T-cell (primary cell): ENCODE results near the gene KDM4B. TPM values are rescaled to one million over a fixed set of nuclear protein-coding genes. Genes with fewer than 3 reads are reported as not detected.

Experiments used
- ATAC-seq, 4 experiments: fragments of 200-7000 bp in 3 of 4; fragments of 150-1000 bp in 1 of 4; cut with Tn5 transposase; replicated peaks in 1 of 4; 1 replicate in 3 of 4; 2 replicates in 1 of 4; pipeline ENCODE4 v1.10.0; 2021; ENCODE audit warnings: moderate library complexity in 3 of 4, mild to moderate bottlenecking in 2 of 4, moderate number of reproducible peaks in 1 of 4
- CTCF ChIA-PET, 2 donors: fragments of 300-600 bp; sonication (Branson Sonifier 250); formaldehyde crosslinking; loops; one replicate each; lab custom pipeline; 2022; ENCODE audit warnings: antibody characterized with exemption in 2 of 2; lab: Charles Lee
- POLR2A ChIA-PET, 2 donors: fragments of 300-600 bp; sonication (Branson Sonifier 250); formaldehyde crosslinking; loops; one replicate each; lab custom pipeline; 2022; ENCODE audit warnings: antibody characterized with exemption in 2 of 2; lab: Charles Lee
- DNase-seq, 35 experiments: peaks; one replicate each; pipeline versions ENCODE4 v3.0.0 to v3.0.0-alpha.2; 2013 to 2023
- H3K27ac ChIP-seq: one replicate; pipeline ENCODE4 v1.5.1; 2013; ENCODE audit warnings: low read length
- H3K27me3 ChIP-seq, 2 experiments: replicated peaks in 1 of 2; 1 replicate in 1 of 2; 2 replicates in 1 of 2; pipeline versions ENCODE4 v1.6.1 to v1.7.0; 2013; ENCODE audit warnings: low read length in 1 of 2, mixed read lengths in 1 of 2; ENCODE audit not compliant: control insufficient read depth in 2 of 2, insufficient read depth in 2 of 2; ENCODE audit errors: extremely low read depth in 1 of 2
- H3K36me3 ChIP-seq, 2 donors: 1 replicate in 1 of 2; 2 replicates in 1 of 2; pipeline versions ENCODE4 v1.6.1 to v1.7.0; 2013; ENCODE audit warnings: low read length in 1 of 2; ENCODE audit not compliant: control insufficient read depth in 2 of 2, insufficient read depth in 1 of 2; ENCODE audit errors: extremely low read depth in 1 of 2
- H3K4me1 ChIP-seq, 2 experiments: 1 replicate in 1 of 2; 2 replicates in 1 of 2; pipeline versions ENCODE4 v1.6.1 to v1.7.0; 2013; ENCODE audit warnings: low read length in 2 of 2, mixed read lengths in 1 of 2; ENCODE audit not compliant: insufficient read depth in 2 of 2, control insufficient read depth in 1 of 2; ENCODE audit errors: extremely low read depth in 1 of 2
- H3K4me3 ChIP-seq, 2 donors: 1 replicate in 1 of 2; 2 replicates in 1 of 2; pipeline versions ENCODE4 v1.5.1 to v1.7.0; 2013; ENCODE audit warnings: mild to moderate bottlenecking in 2 of 2, low read length in 1 of 2, moderate library complexity in 1 of 2; ENCODE audit not compliant: control insufficient read depth in 1 of 2; ENCODE audit errors: extremely low read depth in 1 of 2
- H3K9me3 ChIP-seq: 2 replicates; pipeline ENCODE4 v1.7.0; 2013
- H3K27ac Mint-ChIP-seq, 2 donors: one replicate each; pipeline ENCODE4 v1.8.0; 2020 to 2021; ENCODE audit warnings: mild to moderate bottlenecking in 2 of 2, mixed read lengths in 2 of 2
- H3K27me3 Mint-ChIP-seq, 2 donors: one replicate each; pipeline ENCODE4 v1.8.0; 2021 to 2022; ENCODE audit warnings: mixed read lengths in 2 of 2
- H3K36me3 Mint-ChIP-seq: one replicate; pipeline ENCODE4 v1.8.0; 2021; ENCODE audit warnings: mixed read lengths
- H3K4me1 Mint-ChIP-seq, 3 donors: one replicate each; pipeline ENCODE4 v1.8.0; 2020 to 2022; ENCODE audit warnings: mixed read lengths in 3 of 3, mild to moderate bottlenecking in 1 of 3
- H3K4me3 Mint-ChIP-seq, 3 donors: one replicate each; pipeline ENCODE4 v1.8.0; 2020 to 2022; ENCODE audit warnings: mild to moderate bottlenecking in 3 of 3, mixed read lengths in 3 of 3, moderate library complexity in 3 of 3
- H3K9me3 Mint-ChIP-seq, 3 donors: one replicate each; pipeline ENCODE4 v1.8.0; 2020 to 2022; ENCODE audit warnings: mixed read lengths in 3 of 3
- WGBS: methylation state at CpG from one replicate; pipeline ENCODE4 v1.1.5; 2013; ENCODE audit warnings: missing lambda C conversion rate; ENCODE audit not compliant: insufficient coverage; 5-methylcytosine and 5-hydroxymethylcytosine counted together
- total RNA-seq, 35 experiments: library from RNA in 6 of 35; stranded (reverse) in 6 of 35; fragments of 120-200 nt in 1 of 35; gene quantifications; one replicate each; pipeline versions ENCODE4 v1.2.1 to v1.2.4 and lab custom pipeline; 2013 to 2026

Gene KDM4B
- total RNA-seq, 5 donors from 2014 or later (not counting 1 experiment from before 2014, with no cell fraction given): 44.6 to 59.2 (median 47.8) TPM

DNA sequence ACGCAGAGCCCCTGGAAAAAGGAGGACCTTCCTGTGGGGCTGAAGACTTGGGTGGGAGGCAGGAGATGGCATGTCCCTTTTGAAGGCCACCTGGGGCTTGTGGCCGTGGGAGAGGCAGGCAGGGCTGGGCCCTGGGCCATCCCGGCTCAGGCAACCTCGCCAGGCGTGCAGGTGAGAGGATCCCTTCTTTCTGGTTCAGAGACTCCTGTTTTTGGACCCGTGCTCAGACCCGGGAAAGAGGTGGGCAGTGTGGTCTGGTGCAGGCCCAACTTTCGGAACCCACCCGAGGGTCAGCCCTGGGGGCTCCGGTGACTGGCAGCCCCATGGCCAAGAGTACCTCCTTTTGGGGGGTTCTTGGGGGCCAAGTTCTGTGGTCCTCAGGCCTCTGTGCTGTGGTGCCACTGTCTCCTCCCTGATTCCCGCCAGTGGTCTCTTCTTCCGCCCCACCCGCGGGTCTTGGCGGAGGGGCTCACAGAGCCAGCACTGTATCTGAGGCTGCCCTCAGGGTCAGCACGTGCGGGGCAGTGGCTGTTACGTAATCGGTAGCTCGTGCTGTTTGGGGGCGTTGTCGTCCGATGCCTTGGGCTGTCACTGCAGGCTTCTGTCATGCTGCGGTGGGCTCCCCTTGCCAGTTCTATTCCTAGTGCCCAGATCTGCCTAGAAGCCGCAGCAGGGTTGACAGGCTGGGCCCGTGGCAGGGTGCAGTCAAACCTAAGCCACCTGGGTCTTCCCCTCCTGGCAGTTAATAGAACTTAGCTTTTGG lies 42.7 kb downstream of the KDM4B start:
- Histone ChIP-seq H3K4me3 (no peak overlapping the region), H3K36me3 (peaks cover 12 to 16% of the 10 kb centered on the region in 2 donors), H3K27ac (no peak overlapping the region), H3K9me3 (no peaks in the 10 kb centered on the region), H3K4me1 (peaks cover 0 to 3% of the 10 kb centered on the region in 2 experiments), H3K27me3 (no peaks in the 10 kb centered on the region)
- 96% methylated on average over 24 of the region's 26 CpGs for WGBS
- Mint-ChIP-seq H3K4me1 (peaks cover 2 to 10% (median 7%) of the 10 kb centered on the region in 3 donors), H3K27ac (no peak overlapping the region), H3K9me3 (peaks cover 0 to 14% (median 4%) of the 10 kb centered on the region in 3 donors), H3K27me3 (no peaks in the 10 kb centered on the region), H3K36me3 (peaks cover 19% of the 10 kb centered on the region), H3K4me3 (no peak overlapping the region)
- CTCF ChIA-PET: no interaction called here
- POLR2A ChIA-PET: no interaction called here
- ATAC-seq: no peak
- DNase-seq: no peak

DNA sequence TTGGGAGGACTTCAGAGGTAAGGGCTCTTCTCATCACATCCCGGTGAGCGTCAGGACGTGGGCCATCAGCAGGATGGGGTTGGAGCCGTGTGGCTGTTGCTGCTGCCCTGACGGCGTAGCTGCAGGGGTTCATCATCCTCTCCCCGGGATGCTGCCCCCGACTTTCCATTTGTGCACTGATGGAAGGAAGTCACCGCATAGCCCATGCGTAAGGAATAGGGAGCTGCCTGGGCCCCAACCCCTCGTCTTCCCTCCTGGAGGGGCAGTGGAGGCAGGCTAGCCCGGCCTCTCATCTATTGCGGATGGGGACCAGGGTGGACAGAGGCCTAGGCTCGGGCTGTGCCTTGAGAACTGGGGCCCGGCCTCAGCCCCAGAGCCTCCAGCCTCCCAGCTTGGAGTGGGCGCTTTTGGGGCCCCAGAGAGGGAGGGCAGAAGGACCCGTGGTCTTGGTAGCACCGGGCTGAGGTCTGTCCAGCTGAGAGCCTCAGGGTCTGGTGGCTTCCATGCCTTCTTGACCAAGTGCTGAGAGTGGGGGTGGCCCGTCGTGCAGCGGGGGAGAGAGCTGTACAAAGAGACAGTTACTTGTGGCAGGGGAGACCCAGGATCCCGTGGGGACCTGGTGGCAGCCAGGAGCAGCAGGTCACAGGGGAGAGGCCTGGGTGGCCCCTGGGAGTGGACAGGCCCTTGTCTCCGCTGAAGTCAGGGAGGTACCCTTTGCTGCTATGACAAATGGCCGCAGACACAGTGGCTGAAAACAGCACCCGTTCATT lies 44.0 kb downstream of the KDM4B start:
- Histone ChIP-seq H3K4me3 (no peak overlapping the region), H3K27ac (no peak overlapping the region), H3K9me3 (no peaks in the 10 kb centered on the region), H3K36me3 (peaks cover 16 to 19% of the 10 kb centered on the region in 2 donors), H3K4me1 (peaks cover 0 to 5% of the 10 kb centered on the region in 2 experiments), H3K27me3 (no peaks in the 10 kb centered on the region)
- Mint-ChIP-seq H3K4me3 (no peak overlapping the region), H3K36me3 (peaks cover 12% of the 10 kb centered on the region), H3K4me1 (peaks cover 0 to 5% (median 1%) of the 10 kb centered on the region in 3 donors), H3K27me3 (no peaks in the 10 kb centered on the region), H3K27ac (no peak overlapping the region), H3K9me3 (peaks cover 0 to 5% (median 2%) of the 10 kb centered on the region in 3 donors)
- WGBS: 89% methylated on average over 21 of the region's 25 CpGs
- POLR2A ChIA-PET: no interaction called here
- CTCF ChIA-PET: interaction anchor here in 1 of 2 donors (0.6 kb wide), 1 partner anchor 157 kb away, joined by 3 read pairs; no protein-coding TSS in a partner anchor
- ATAC-seq: no peak
- no peak for DNase-seq

DNA sequence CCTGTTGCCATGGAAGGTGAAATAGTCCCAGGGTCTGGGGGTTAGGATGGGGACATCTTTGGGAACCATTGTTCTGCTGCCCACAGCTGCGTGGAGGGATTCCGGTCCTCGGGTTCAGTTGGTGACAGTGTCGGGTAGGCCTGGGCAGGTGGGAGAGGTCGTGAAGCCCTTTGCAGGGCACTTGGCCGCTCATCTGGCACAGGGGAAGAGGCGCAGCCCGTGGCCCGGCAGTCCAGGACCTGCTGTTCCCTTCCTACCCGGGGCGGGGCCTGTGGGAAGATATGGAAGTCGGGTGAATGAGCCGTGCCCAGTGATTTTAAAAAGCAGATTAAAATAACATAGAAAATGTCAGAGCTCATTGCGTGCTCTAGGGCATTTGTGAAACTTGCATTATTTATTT lies 44.8 kb downstream of the KDM4B start:
- ChIA-PET POLR2A (no interaction called here), CTCF (no interaction called here)
- Histone ChIP-seq H3K9me3 (no peaks in the 10 kb centered on the region), H3K4me1 (peaks cover 0 to 5% of the 10 kb centered on the region in 2 experiments), H3K36me3 (peaks cover 20 to 23% of the 10 kb centered on the region in 2 donors), H3K27ac (no peak overlapping the region), H3K4me3 (no peak overlapping the region), H3K27me3 (no peaks in the 10 kb centered on the region)
- no peak overlapping the region for H3K4me3 Mint-ChIP-seq
- DNase-seq: no peak
- no peak for ATAC-seq
- peaks cover 0 to 9% (median 0%) of the 10 kb centered on the region in 3 donors for H3K4me1 Mint-ChIP-seq
- no peak overlapping the region for H3K27ac Mint-ChIP-seq
- no peaks in the 10 kb centered on the region for H3K9me3 Mint-ChIP-seq
- WGBS: 95% methylated on average over 11 of the region's 14 CpGs
- no peaks in the 10 kb centered on the region for H3K27me3 Mint-ChIP-seq
- H3K36me3 Mint-ChIP-seq: peaks cover 7% of the 10 kb centered on the region

DNA sequence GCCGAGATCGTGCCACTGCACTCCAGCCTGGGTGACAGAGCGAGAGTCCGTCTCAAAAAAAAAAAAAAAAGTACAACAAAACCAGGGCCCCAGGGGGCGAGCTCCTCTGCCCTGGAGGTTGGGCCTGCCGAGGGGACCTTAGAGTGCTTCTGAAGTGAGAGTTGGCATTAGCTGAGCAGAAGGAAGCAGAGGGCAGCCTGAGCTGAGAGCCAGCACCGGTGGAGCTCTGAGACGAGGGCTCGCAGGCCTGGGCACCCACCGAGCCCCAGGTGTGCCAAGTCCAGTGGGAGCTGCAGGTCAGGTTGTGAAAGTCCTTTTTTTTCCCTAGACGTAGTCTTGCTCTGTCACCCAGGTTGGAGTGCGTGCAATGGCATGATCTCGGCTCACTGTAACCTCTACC lies 46.0 kb downstream of the KDM4B start:
- no peaks in the 10 kb centered on the region for H3K27me3 Mint-ChIP-seq
- ChIA-PET POLR2A (no interaction called here), CTCF (no interaction called here)
- peaks cover 4% of the 10 kb centered on the region for H3K36me3 Mint-ChIP-seq
- H3K27ac Mint-ChIP-seq: no peak overlapping the region
- Histone ChIP-seq H3K4me3 (no peak overlapping the region), H3K27ac (no peak overlapping the region), H3K4me1 (peaks cover 0 to 5% of the 10 kb centered on the region in 2 experiments), H3K9me3 (no peaks in the 10 kb centered on the region), H3K27me3 (no peaks in the 10 kb centered on the region), H3K36me3 (peaks cover 23% of the 10 kb centered on the region in 2 donors)
- ATAC-seq (no peak), DNase-seq (no peak)
- no peaks in the 10 kb centered on the region for H3K9me3 Mint-ChIP-seq
- peaks cover 0 to 7% (median 0%) of the 10 kb centered on the region in 3 donors for H3K4me1 Mint-ChIP-seq
- H3K4me3 Mint-ChIP-seq: no peak overlapping the region
- WGBS: 96% methylated on average over 8 of the region's 13 CpGs

DNA sequence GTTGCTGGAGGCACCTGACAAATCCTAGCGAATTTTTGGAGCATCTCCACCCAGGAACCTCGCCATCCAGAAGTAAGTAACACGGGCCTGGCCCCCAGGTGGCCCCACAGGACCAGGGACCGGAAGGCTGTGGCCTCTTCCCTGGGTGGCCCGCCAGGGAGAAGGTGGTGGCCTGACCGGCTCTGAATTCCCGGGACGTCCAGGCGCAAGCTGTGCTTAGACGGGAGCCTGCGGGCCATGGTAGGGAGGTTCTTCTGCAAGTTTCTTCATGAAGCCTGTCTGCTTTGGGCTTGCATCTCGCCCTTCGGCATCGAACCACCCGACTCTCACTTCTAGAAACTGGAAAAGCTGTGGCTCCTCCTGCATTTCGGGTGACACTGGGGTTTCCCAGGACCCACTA lies 47.4 kb downstream of the KDM4B start:
- Mint-ChIP-seq H3K9me3 (no peaks in the 10 kb centered on the region), H3K4me3 (no peak overlapping the region), H3K27ac (no peak overlapping the region), H3K36me3 (peaks cover 4% of the 10 kb centered on the region), H3K27me3 (no peaks in the 10 kb centered on the region), H3K4me1 (peaks cover 0 to 6% (median 0%) of the 10 kb centered on the region in 3 donors)
- ATAC-seq (no peak), DNase-seq (no peak)
- H3K4me1 ChIP-seq: peaks cover 0 to 5% of the 10 kb centered on the region in 2 experiments
- H3K27ac ChIP-seq: no peak overlapping the region
- 91% methylated on average over 15 of the region's 16 CpGs for WGBS
- H3K27me3 ChIP-seq: no peaks in the 10 kb centered on the region
- no peaks in the 10 kb centered on the region for H3K9me3 ChIP-seq
- ChIA-PET POLR2A (no interaction called here), CTCF (no interaction called here)
- no peak overlapping the region for H3K4me3 ChIP-seq
- peaks cover 23 to 25% of the 10 kb centered on the region in 2 donors for H3K36me3 ChIP-seq

GRCh38 chr19:5016781-5017180 lies 47.9 kb downstream of the KDM4B start:
- Histone ChIP-seq H3K27ac (no peak overlapping the region), H3K36me3 (peaks cover 23 to 25% of the 10 kb centered on the region in 2 donors), H3K9me3 (no peaks in the 10 kb centered on the region), H3K4me1 (peaks cover 0 to 5% of the 10 kb centered on the region in 2 experiments), H3K27me3 (no peaks in the 10 kb centered on the region), H3K4me3 (no peak overlapping the region)
- no peak overlapping the region for H3K4me3 Mint-ChIP-seq
- ChIA-PET POLR2A (no interaction called here), CTCF (no interaction called here)
- no peak for DNase-seq
- 91% methylated on average over 3 of the region's 14 CpGs for WGBS
- no peak overlapping the region for H3K27ac Mint-ChIP-seq
- H3K4me1 Mint-ChIP-seq: peaks cover 0 to 6% (median 0%) of the 10 kb centered on the region in 3 donors
- no peaks in the 10 kb centered on the region for H3K27me3 Mint-ChIP-seq
- peaks cover 4% of the 10 kb centered on the region for H3K36me3 Mint-ChIP-seq
- H3K9me3 Mint-ChIP-seq: no peaks in the 10 kb centered on the region
- ATAC-seq: peak in 1 of 4 experiments; percentile 13
